VCaP (cell line): ENCODE data around the gene OSBPL10.

ENCODE experiments used
- H3K27ac ChIP-seq: fragments of 450-650 bp; 2 replicates; pipeline ENCODE4 v1.5.1; 2017
- CTCF ChIP-seq: fragments of 450-650 bp; conservative IDR thresholded peaks from 2 replicates; pipeline ENCODE4 v1.5.1; 2017; ENCODE audit warnings: mild to moderate bottlenecking, moderate library complexity

Gene OSBPL10

GRCh38 chr3:31620656-31621055, 360.4 kb downstream of the OSBPL10 start:
- TF ChIP-seq CTCF: no peak
- no peak overlapping the region for H3K27ac ChIP-seq

DNA sequence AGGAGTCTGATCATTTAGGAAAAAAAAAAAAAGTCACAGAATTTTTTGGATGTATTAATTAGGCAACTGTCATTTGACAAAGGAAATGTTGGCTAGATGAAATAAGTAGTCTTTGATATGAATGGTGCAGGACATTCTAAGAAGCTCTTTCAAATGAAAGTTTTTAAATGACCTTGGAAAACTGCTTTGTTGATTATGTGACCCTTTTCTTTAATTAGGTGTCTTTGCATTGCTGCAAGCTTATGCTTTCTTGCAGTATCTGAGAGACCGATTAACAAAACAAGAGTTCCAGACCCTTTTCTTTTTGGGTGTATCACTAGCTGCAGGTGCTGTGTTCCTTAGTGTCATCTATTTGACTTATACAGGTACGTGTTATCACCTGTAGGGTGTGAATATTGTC, 364.4 kb downstream of the OSBPL10 start:
- TF ChIP-seq CTCF: no peak
- H3K27ac ChIP-seq: no peak overlapping the region

GRCh38 chr3:31615071-31615875, 365.8 kb downstream of the OSBPL10 start:
- no peak overlapping the region for H3K27ac ChIP-seq
- TF ChIP-seq CTCF: no peak

- no peak overlapping the region for H3K27ac ChIP-seq
- no peak for TF ChIP-seq CTCF
Measured at GRCh38 chr3:31614162-31614921, 366.7 kb downstream of the OSBPL10 start.

DNA sequence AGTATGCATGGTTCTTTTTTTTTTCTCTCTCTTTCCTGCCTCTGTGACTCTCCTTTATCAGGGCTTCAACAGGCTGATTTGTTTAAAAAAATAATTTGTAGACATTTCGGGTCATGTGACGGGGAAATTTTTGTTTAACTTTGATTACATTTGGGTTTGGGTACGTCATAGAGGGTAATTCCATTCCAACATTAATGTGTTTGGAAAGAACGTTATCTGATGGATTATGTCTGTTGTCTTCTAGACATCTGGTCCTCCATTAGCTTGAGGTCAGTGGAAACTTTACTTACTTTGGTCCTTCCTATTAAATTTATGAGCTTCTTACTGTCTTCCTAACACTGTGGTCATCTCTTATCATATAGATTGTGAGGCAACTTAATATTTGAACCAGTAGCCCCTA, 367.4 kb downstream of the OSBPL10 start:
- H3K27ac ChIP-seq: no peak overlapping the region
- TF ChIP-seq CTCF: no peak

- no peak for TF ChIP-seq CTCF
- H3K27ac ChIP-seq: no peak overlapping the region
Measured at GRCh38 chr3:31613177-31613576, 367.9 kb downstream of the OSBPL10 start.
